K562 (cell line): Measurements from ENCODE around the gene RSAD1. TPM values are rescaled to one million over a fixed set of nuclear protein-coding genes. Genes with fewer than 3 reads are reported as not detected.

Experiments
- BRCA1 ChIP-seq, 2 experiments: fragments of 450-650 bp in 1 of 2; sonication (generic) in 1 of 2; formaldehyde crosslinking in 1 of 2; IDR thresholded peaks; 2 replicates each; pipeline versions ENCODE4 v1.5.0 to v1.6.1; 2017 to 2020; ENCODE audit warnings: mild to moderate bottlenecking in 1 of 2, missing genetic modification reagents in 1 of 2
- CBX3 ChIP-seq, 2 experiments: IDR thresholded peaks; 1 replicate in 1 of 2; 2 replicates in 1 of 2; pipeline ENCODE4 v1.6.1; 2012; ENCODE audit warnings: inconsistent platforms in 2 of 2, low read length in 2 of 2, borderline replicate concordance in 1 of 2, control low read depth in 1 of 2
- CCNT2 ChIP-seq: IDR thresholded peaks from 2 replicates; pipeline ENCODE4 v1.6.1; 2011; ENCODE audit warnings: borderline replicate concordance, low read depth, mild to moderate bottlenecking, moderate library complexity, mixed read lengths, low read length; ENCODE audit not compliant: insufficient read length; ENCODE audit errors: extremely low read depth
- CREM ChIP-seq: IDR thresholded peaks from 2 replicates; pipeline ENCODE4 v1.6.1; 2014; ENCODE audit warnings: antibody characterized with exemption, low read depth
- CTCFL ChIP-seq: IDR thresholded peaks from 2 replicates; pipeline ENCODE4 v1.6.1; 2011; ENCODE audit warnings: borderline replicate concordance, low read depth, mild to moderate bottlenecking, moderate library complexity, low read length; ENCODE audit not compliant: insufficient read depth, poor library complexity, severe bottlenecking
- EHMT2 ChIP-seq: fragments of 450-650 bp; IDR thresholded peaks from 2 replicates; pipeline ENCODE4 v1.6.1; 2018; ENCODE audit warnings: antibody characterized with exemption
- GABPB1 ChIP-seq: sonication (generic); formaldehyde crosslinking; IDR thresholded peaks from 2 replicates; pipeline ENCODE4 v1.8.0; 2022; ENCODE audit warnings: mild to moderate bottlenecking, missing genetic modification reagents
- HDAC1 ChIP-seq, 2 experiments: fragments of 450-650 bp; IDR thresholded peaks; 2 replicates each; pipeline ENCODE4 v1.6.1; 2016 to 2017; ENCODE audit warnings: inconsistent platforms in 1 of 2, mild to moderate bottlenecking in 1 of 2, moderate library complexity in 1 of 2
- JUN ChIP-seq, 2 experiments: sonication (generic) in 1 of 2; formaldehyde crosslinking in 1 of 2; IDR thresholded peaks; 2 replicates each; pipeline versions ENCODE4 v1.6.1 to v1.8.0; 2012 to 2022; ENCODE audit warnings: borderline replicate concordance in 2 of 2, mild to moderate bottlenecking in 2 of 2, improper control_type of control experiment in 1 of 2, low read depth in 1 of 2, low read length in 1 of 2, missing genetic modification reagents in 1 of 2
- JUND ChIP-seq, 2 experiments: IDR thresholded peaks; 2 replicates in 1 of 2; 3 replicates in 1 of 2; pipeline ENCODE4 v1.6.1; 2011; ENCODE audit warnings: borderline replicate concordance in 2 of 2, low read depth in 2 of 2, low read length in 2 of 2, improper control_type of control experiment in 1 of 2, missing biosample characterization in 1 of 2, missing genetic modification characterization in 1 of 2, missing genetic modification reagents in 1 of 2
- MCM3 ChIP-seq: fragments of 450-650 bp; IDR thresholded peaks from 2 replicates; pipeline ENCODE4 v1.6.1; 2016
- NR2F6 ChIP-seq: fragments of 450-650 bp; formaldehyde crosslinking; IDR thresholded peaks from 2 replicates; pipeline ENCODE4 v1.4.0; 2020; ENCODE audit warnings: mild to moderate bottlenecking
- RAD21 ChIP-seq, 2 experiments: fragments of 250-450 bp in 1 of 2; fragments of 450-650 bp in 1 of 2; sonication (Bioruptor Pico) in 1 of 2; formaldehyde crosslinking in 1 of 2; IDR thresholded peaks in 1 of 2; conservative IDR thresholded peaks in 1 of 2; 2 replicates each; pipeline versions ENCODE4 v1.4.0 to v1.8.0; 2020 to 2022; ENCODE audit warnings: mild to moderate bottlenecking in 2 of 2, moderate library complexity in 1 of 2
- RB1 ChIP-seq: fragments of 450-650 bp; IDR thresholded peaks from 2 replicates; pipeline ENCODE4 v1.6.1; 2017; ENCODE audit warnings: low read depth, mild to moderate bottlenecking
- RCOR1 ChIP-seq, 2 experiments: IDR thresholded peaks; 2 replicates each; pipeline ENCODE4 v1.6.1; 2012; ENCODE audit warnings: low read depth in 2 of 2, low read length in 2 of 2, borderline replicate concordance in 1 of 2, improper control_type of control experiment in 1 of 2
- RHOXF2B ChIP-seq: fragments of 250-450 bp; sonication (Bioruptor Pico); conservative IDR thresholded peaks from 2 replicates; pipeline ENCODE4 v1.5.1; 2021
- SIN3A ChIP-seq, 2 experiments: fragments of 150-350 bp in 1 of 2; IDR thresholded peaks; 2 replicates each; pipeline ENCODE4 v1.6.1; 2011 to 2016; ENCODE audit warnings: borderline replicate concordance in 2 of 2, low read depth in 2 of 2, low read length in 2 of 2, mild to moderate bottlenecking in 2 of 2, moderate library complexity in 2 of 2; ENCODE audit not compliant: control insufficient read depth in 1 of 2
- TBP ChIP-seq: optimal IDR thresholded peaks from 2 replicates; pipeline ENCODE3; 2011; ENCODE audit warnings: low read depth, low read length, improper control_type of control experiment
- TCF3 ChIP-seq: sonication (generic); formaldehyde crosslinking; IDR thresholded peaks from 2 replicates; pipeline ENCODE4 v1.4.0; 2020; ENCODE audit warnings: mild to moderate bottlenecking, missing genetic modification reagents
- ZBTB9 ChIP-seq: fragments of 450-650 bp; formaldehyde crosslinking; IDR thresholded peaks from 2 replicates; pipeline ENCODE4 v1.4.0; 2020; ENCODE audit warnings: mild to moderate bottlenecking, moderate library complexity
- ZC3H11A ChIP-seq: IDR thresholded peaks from 2 replicates; pipeline ENCODE4 v1.6.1; 2012; ENCODE audit warnings: low read depth, low read length, improper control_type of control experiment
- ZKSCAN1 ChIP-seq: fragments of 150-350 bp; IDR thresholded peaks from 2 replicates; pipeline ENCODE4 v1.6.1; 2016; ENCODE audit warnings: low read depth, low read length
- ZNF551 ChIP-seq: fragments of 250-450 bp; sonication (Bioruptor Pico); IDR thresholded peaks from 2 replicates; pipeline ENCODE4 v1.5.0; 2021; ENCODE audit warnings: mild to moderate bottlenecking, moderate library complexity
- ZNF699 ChIP-seq: fragments of 250-450 bp; sonication (Bioruptor Pico); IDR thresholded peaks from 2 replicates; pipeline ENCODE4 v1.8.0; 2021; ENCODE audit warnings: mild to moderate bottlenecking, moderate library complexity; ENCODE audit not compliant: insufficient replicate concordance
- polyA plus RNA-seq, 8 experiments: library from polyadenylated mRNA; depleted of rRNA in 4 of 8; stranded (reverse) in 5 of 8; unstranded in 3 of 8; fragments of >200 nt; fragmentation: Nextera tagmentation in 2 of 8; fragmentation: Illumina TruSeq in 1 of 8; extraction: Ambion mirVana in 2 of 8; extraction: Trizol in 1 of 8; gene quantifications; 2 replicates each; pipeline versions ENCODE4 v1.2.1 to v1.2.3, GENCODE V29; 2011 to 2014; ENCODE audit warnings: inconsistent platforms in 1 of 8, missing spikeins in 1 of 8
- total RNA-seq, 7 experiments: library from RNA; depleted of rRNA in 6 of 7; stranded (reverse); fragments of >200 nt in 6 of 7; fragmentation: Illumina TruSeq in 2 of 7; extraction: Trizol in 2 of 7; gene quantifications; 2 replicates each; pipeline versions ENCODE4 v1.2.1 to v1.2.3, GENCODE V29; 2011 to 2021; ENCODE audit warnings: low replicate concordance in 1 of 7

The RSAD1 gene
- total and polyA plus RNA-seq, 9 of the 15 experiments (the other 6 are each of a cell fraction or from before 2014, with no cell fraction given): 4.5 to 42.5 (median 26.8) TPM

DNA sequence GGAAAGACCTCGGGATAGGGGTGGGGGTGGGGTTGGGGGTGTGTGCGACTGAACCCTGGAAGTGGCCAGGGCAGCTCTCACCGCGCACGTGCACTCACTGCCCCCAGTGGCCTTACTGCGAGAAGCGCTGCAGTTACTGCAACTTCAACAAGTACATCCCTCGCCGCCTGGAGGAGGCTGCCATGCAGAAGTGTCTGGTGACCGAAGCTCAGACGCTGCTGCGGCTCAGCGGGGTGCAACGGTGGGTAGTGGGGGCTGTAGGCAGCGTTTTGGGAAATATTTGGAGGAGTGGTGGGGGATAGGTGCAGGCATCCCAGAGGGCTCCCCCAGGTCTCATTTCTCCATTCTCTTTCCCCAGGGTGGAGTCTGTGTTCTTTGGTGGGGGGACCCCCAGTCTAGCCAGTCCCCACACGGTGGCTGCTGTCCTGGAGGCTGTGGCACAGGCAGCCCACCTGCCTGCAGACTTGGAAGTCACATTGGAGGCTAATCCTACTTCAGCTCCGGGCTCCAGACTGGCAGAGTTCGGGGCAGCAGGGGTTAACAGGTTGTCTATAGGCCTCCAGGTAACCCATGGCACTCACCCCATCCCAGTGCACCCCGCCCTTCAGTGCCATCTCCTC, 972 bp downstream of the RSAD1 start (continued):
- 0 out of 2 replicates have a peak, but pooled peaks have one; percentile 24 for TF ChIP-seq JUN (IDR thresholded peaks at IDR 0.05; ENCODE audit: borderline replicate concordance, low read depth, low read length)
- TF ChIP-seq JUN (CRISPR knock-in tag; IDR thresholded peaks at IDR 0.05; ENCODE audit: borderline replicate concordance): no peak
- TF ChIP-seq HDAC1 (IDR thresholded peaks at IDR 0.05): peak in 1 of 2 experiments; percentile 10; a peak in 1 of 4 replicates
- peak; percentile 80 for TF ChIP-seq CREM
- TF ChIP-seq TCF3: no peak
- TF ChIP-seq CCNT2: no peak
- peak; percentile 48 for TF ChIP-seq JUND (IDR thresholded peaks at IDR 0.05; ENCODE audit: borderline replicate concordance, low read depth, low read length)
- no peak; the same call in 2 of the 3 replicates for TF ChIP-seq JUND (tag; IDR thresholded peaks at IDR 0.05; ENCODE audit: borderline replicate concordance, low read depth, low read length)
- TF ChIP-seq GABPB1 (CRISPR knock-in tag): peak; percentile 38; the same call in 1 of the 2 replicates
- peak in 1 of 2 experiments; percentile 27; a peak in 1 of 4 replicates for TF ChIP-seq RAD21 (CRISPR knock-in tag; conservative IDR thresholded peaks at IDR 0.05 in 1 of 2, IDR thresholded peaks at IDR 0.05 in 1 of 2)
- peak; percentile 46; the same call in 1 of the 2 replicates for TF ChIP-seq ZKSCAN1
- TF ChIP-seq TBP: peak; percentile 19
- peak; percentile 22 to 92; a peak in 2 of 4 replicates for TF ChIP-seq SIN3A (IDR thresholded peaks at IDR 0.05; ENCODE audit: borderline replicate concordance in 2 of 2, control insufficient read depth in 1 of 2, low read depth in 2 of 2, low read length in 2 of 2)
- TF ChIP-seq BRCA1 (IDR thresholded peaks at IDR 0.05): no peak
- TF ChIP-seq BRCA1 (CRISPR knock-in tag; IDR thresholded peaks at IDR 0.05): no peak
- no peak for TF ChIP-seq ZBTB9 (CRISPR knock-in tag)
- TF ChIP-seq ZNF699 (CRISPR knock-in tag): no peak
- TF ChIP-seq RCOR1 (IDR thresholded peaks at IDR 0.05; ENCODE audit: borderline replicate concordance in 1 of 2, low read depth in 2 of 2, low read length in 2 of 2): peak in 1 of 2 experiments; percentile 63; a peak in 1 of 4 replicates
- peak in 1 of 2 experiments; percentile 58; a peak in 1 of 3 replicates for TF ChIP-seq CBX3 (IDR thresholded peaks at IDR 0.05; ENCODE audit: borderline replicate concordance in 1 of 2, low read length in 2 of 2)
- no peak for TF ChIP-seq EHMT2
- no peak for TF ChIP-seq RHOXF2B (CRISPR knock-in tag)
- TF ChIP-seq ZNF551 (CRISPR knock-in tag): no peak
- peak; percentile 83 for TF ChIP-seq CTCFL
- TF ChIP-seq MCM3: no peak
- no peak for TF ChIP-seq NR2F6 (CRISPR knock-in tag)
- no peak for TF ChIP-seq ZC3H11A
- peak; percentile 40; the same call in 1 of the 2 replicates for TF ChIP-seq RB1
